Astrocyte (in vitro differentiated cells and primary cell): ENCODE data around the gene BMAL1. TPM values are rescaled to one million over a fixed set of nuclear protein-coding genes. Genes with fewer than 3 reads are reported as not detected.

Experiments used
- DNase-seq: peaks from one replicate; pipeline ENCODE4 v3.0.0-alpha.2; 2010; ENCODE audit warnings: low read depth
- FAIRE-seq: peaks from 2 replicates; lab custom pipeline; 2011; peaks lifted over from hg19 to GRCh38; lab: Jason Lieb, UNC
- H2AFZ ChIP-seq: 2 replicates; pipeline ENCODE4 v1.6.0; 2012; ENCODE audit warnings: low read depth, low read length, inconsistent platforms
- H3K27ac ChIP-seq: 2 replicates; pipeline ENCODE4 v1.5.1; 2011; ENCODE audit warnings: low read depth, low read length, inconsistent platforms
- H3K27me3 ChIP-seq: 2 replicates; pipeline ENCODE4 v1.6.0; 2011; ENCODE audit warnings: low read length, inconsistent platforms; ENCODE audit not compliant: insufficient read depth
- H3K36me3 ChIP-seq: 2 replicates; pipeline ENCODE4 v1.5.1; 2011; ENCODE audit warnings: low read length, inconsistent platforms; ENCODE audit not compliant: insufficient read depth
- H3K4me1 ChIP-seq: 2 replicates; pipeline ENCODE4 v1.5.1; 2011; ENCODE audit warnings: low read length, inconsistent platforms; ENCODE audit not compliant: insufficient read depth
- H3K4me2 ChIP-seq: 2 replicates; pipeline ENCODE4 v1.6.0; 2012; ENCODE audit warnings: low read length, inconsistent platforms
- H3K4me3 ChIP-seq: 2 replicates; pipeline ENCODE4 v1.5.1; 2011; ENCODE audit warnings: low read depth, mild to moderate bottlenecking, low read length, inconsistent platforms; ENCODE audit not compliant: insufficient read depth
- H3K79me2 ChIP-seq: 2 replicates; pipeline ENCODE4 v1.6.0; 2012; ENCODE audit warnings: mild to moderate bottlenecking, low read length, inconsistent platforms; ENCODE audit not compliant: insufficient read depth
- H3K9ac ChIP-seq: 2 replicates; pipeline ENCODE4 v1.6.0; 2012; ENCODE audit warnings: mild to moderate bottlenecking, low read length, inconsistent platforms
- H3K9me3 ChIP-seq: 2 replicates; pipeline ENCODE4 v1.5.1; 2012; ENCODE audit warnings: low read depth, mild to moderate bottlenecking, low read length, inconsistent platforms; ENCODE audit not compliant: insufficient read depth
- H4K20me1 ChIP-seq: 2 replicates; pipeline ENCODE4 v1.6.0; 2012; ENCODE audit warnings: low read length, inconsistent platforms; ENCODE audit not compliant: insufficient read depth
- H3K27ac Mint-ChIP-seq: one replicate; pipeline ENCODE4 v1.8.0; 2021; ENCODE audit warnings: mild to moderate bottlenecking, mixed read lengths; ENCODE audit not compliant: unreplicated experiment
- H3K27me3 Mint-ChIP-seq: one replicate; pipeline ENCODE4 v1.8.0; 2021; ENCODE audit warnings: low read depth, mixed read lengths; ENCODE audit not compliant: unreplicated experiment
- H3K36me3 Mint-ChIP-seq: one replicate; pipeline ENCODE4 v1.8.0; 2021; ENCODE audit warnings: low read depth, mixed read lengths; ENCODE audit not compliant: unreplicated experiment
- H3K4me1 Mint-ChIP-seq: one replicate; pipeline ENCODE4 v1.8.0; 2021; ENCODE audit warnings: low read depth, mixed read lengths; ENCODE audit not compliant: unreplicated experiment
- H3K4me3 Mint-ChIP-seq: one replicate; pipeline ENCODE4 v1.8.0; 2021; ENCODE audit warnings: mild to moderate bottlenecking, moderate library complexity, mixed read lengths; ENCODE audit not compliant: unreplicated experiment
- H3K9me3 Mint-ChIP-seq: one replicate; pipeline ENCODE4 v1.8.0; 2021; ENCODE audit warnings: mild to moderate bottlenecking, mixed read lengths; ENCODE audit not compliant: unreplicated experiment
- CTCF ChIP-seq: IDR thresholded peaks from 2 replicates; pipeline ENCODE4 v1.5.1; 2011; ENCODE audit warnings: low read depth, mild to moderate bottlenecking, inconsistent platforms, low read length, moderate library complexity; ENCODE audit not compliant: insufficient read depth
- EZH2 ChIP-seq: IDR thresholded peaks from 2 replicates; pipeline ENCODE4 v1.6.1; 2012; ENCODE audit warnings: mild to moderate bottlenecking, low read length, inconsistent platforms; ENCODE audit not compliant: insufficient read depth
- total RNA-seq: library from RNA; stranded (reverse); gene quantifications from 2 replicates; pipeline ENCODE4 v1.2.1, GENCODE V29; 2021

The BMAL1 gene
- total RNA-seq, 1 donor from 2014 or later: 26.9 TPM

- H3K36me3 Mint-ChIP-seq: peaks cover 24% of the 10 kb centered on the region
- peaks cover 16% of the 10 kb centered on the region for H3K4me1 ChIP-seq
- H3K27me3 ChIP-seq: no peaks in the 10 kb centered on the region
- H2AFZ ChIP-seq: peak overlapping the region; percentile 9
- peaks cover 3% of the 10 kb centered on the region for H3K36me3 ChIP-seq
- FAIRE-seq (peak; percentile 26), DNase-seq (peak; percentile 64)
- H3K27me3 Mint-ChIP-seq: no peaks in the 10 kb centered on the region
- H3K9me3 ChIP-seq: no peaks in the 10 kb centered on the region
- H3K4me1 Mint-ChIP-seq: peaks cover 20% of the 10 kb centered on the region
- H3K27ac Mint-ChIP-seq: peak overlapping the region; percentile 66
- H4K20me1 ChIP-seq: no peaks in the 10 kb centered on the region
- H3K4me3 Mint-ChIP-seq: no peak overlapping the region
- peak overlapping the region; percentile 47 for H3K27ac ChIP-seq
- no peak for TF ChIP-seq CTCF
- TF ChIP-seq EZH2: no peak
- H3K9me3 Mint-ChIP-seq: no peaks in the 10 kb centered on the region
- H3K9ac ChIP-seq: no peak overlapping the region
- peak overlapping the region; percentile 52 for H3K4me2 ChIP-seq
- H3K4me3 ChIP-seq: no peak overlapping the region
- no peaks in the 10 kb centered on the region for H3K79me2 ChIP-seq
These were observed 81.1 kb downstream of the BMAL1 start for GRCh38 chr11:13358596-13359270.

- peaks cover 18% of the 10 kb centered on the region for H3K36me3 Mint-ChIP-seq
- Histone ChIP-seq H3K27ac (no peak overlapping the region), H3K79me2 (no peaks in the 10 kb centered on the region), H3K9me3 (no peaks in the 10 kb centered on the region), H3K9ac (no peak overlapping the region), H3K36me3 (peaks cover 9% of the 10 kb centered on the region), H3K4me3 (no peak overlapping the region), H2AFZ (no peak overlapping the region), H3K4me1 (peaks cover 28% of the 10 kb centered on the region), H4K20me1 (no peaks in the 10 kb centered on the region), H3K4me2 (no peak overlapping the region), H3K27me3 (no peaks in the 10 kb centered on the region)
- DNase-seq: no peak
- H3K27ac Mint-ChIP-seq: no peak overlapping the region
- TF ChIP-seq EZH2 (no peak), CTCF (no peak)
- H3K4me3 Mint-ChIP-seq: no peak overlapping the region
- peaks cover 36% of the 10 kb centered on the region for H3K4me1 Mint-ChIP-seq
- FAIRE-seq: no peak
- no peaks in the 10 kb centered on the region for H3K9me3 Mint-ChIP-seq
- no peaks in the 10 kb centered on the region for H3K27me3 Mint-ChIP-seq
These were observed 85.1 kb downstream of the BMAL1 start for GRCh38 chr11:13362596-13363109.

- Histone ChIP-seq H3K4me3 (no peak overlapping the region), H3K9ac (peak overlapping the region; percentile 4), H3K9me3 (no peaks in the 10 kb centered on the region), H3K27ac (peak overlapping the region; percentile 49), H3K4me1 (peaks cover 30% of the 10 kb centered on the region), H2AFZ (no peak overlapping the region), H3K36me3 (peaks cover 11% of the 10 kb centered on the region), H3K27me3 (no peaks in the 10 kb centered on the region), H3K4me2 (peak overlapping the region; percentile 54), H4K20me1 (no peaks in the 10 kb centered on the region), H3K79me2 (no peaks in the 10 kb centered on the region)
- DNase-seq (peak; percentile 8), FAIRE-seq (no peak)
- H3K9me3 Mint-ChIP-seq: no peaks in the 10 kb centered on the region
- H3K4me3 Mint-ChIP-seq: no peak overlapping the region
- no peak overlapping the region for H3K27ac Mint-ChIP-seq
- H3K27me3 Mint-ChIP-seq: no peaks in the 10 kb centered on the region
- H3K4me1 Mint-ChIP-seq: peaks cover 39% of the 10 kb centered on the region
- H3K36me3 Mint-ChIP-seq: peaks cover 17% of the 10 kb centered on the region
- TF ChIP-seq EZH2 (no peak), CTCF (no peak)
These were observed 86.8 kb downstream of the BMAL1 start for GRCh38 chr11:13364388-13364787.
